GM21723 (cell line): ENCODE measurements around the gene SLC7A6.

Source experiments
- ATAC-seq: cut with Tn5 transposase; IDR thresholded peaks from one replicate; pipeline ENCODE4 v1.9.1; 2021; ENCODE audit warnings: mild to moderate bottlenecking, moderate library complexity; ENCODE audit not compliant: unreplicated experiment

SLC7A6 gene

GRCh38 chr16:68264128-68265077 lies at the start of gene SLC7A6:
TSS of gene SLC7A6 (plus strand) at chr16:68264526. CDS start at chr16:68274727, 10,201 bp downstream.
- ATAC-seq = peak; percentile 62

GRCh38 chr16:68214726-68215125 lies 49.6 kb upstream of the SLC7A6 start:
- no peak for ATAC-seq

GRCh38 chr16:68215302-68215701 lies 49.0 kb upstream of the SLC7A6 start:
- no peak for ATAC-seq

- no peak for ATAC-seq
Observed at GRCh38 chr16:68216240-68216639, 48.1 kb upstream of the SLC7A6 start.

GRCh38 chr16:68217506-68217905 lies 46.8 kb upstream of the SLC7A6 start:
- ATAC-seq = no peak

GRCh38 chr16:68219725-68220351 lies 44.5 kb upstream of the SLC7A6 start:
- no peak for ATAC-seq

- no peak for ATAC-seq
Observed at GRCh38 chr16:68223072-68223471, 41.3 kb upstream of the SLC7A6 start.

GRCh38 chr16:68226116-68226515 lies 38.2 kb upstream of the SLC7A6 start:
- no peak for ATAC-seq

GRCh38 chr16:68227183-68227793 lies 37.0 kb upstream of the SLC7A6 start:
- ATAC-seq = no peak

- no peak for ATAC-seq
Observed at GRCh38 chr16:68227850-68228553, 36.3 kb upstream of the SLC7A6 start.

GRCh38 chr16:68228652-68229051 lies 35.7 kb upstream of the SLC7A6 start:
- no peak for ATAC-seq

GRCh38 chr16:68229431-68230175 lies 34.7 kb upstream of the SLC7A6 start:
- ATAC-seq = no peak

GRCh38 chr16:68230176-68230571 lies 34.2 kb upstream of the SLC7A6 start:
- ATAC-seq = no peak

GRCh38 chr16:68230956-68231355 lies 33.4 kb upstream of the SLC7A6 start:
- ATAC-seq = no peak

- ATAC-seq = no peak
Observed at GRCh38 chr16:68231384-68232136, 32.8 kb upstream of the SLC7A6 start.

GRCh38 chr16:68232335-68232734 lies 32.0 kb upstream of the SLC7A6 start:
- ATAC-seq = no peak

GRCh38 chr16:68233085-68233834 lies 31.1 kb upstream of the SLC7A6 start:
- ATAC-seq = no peak

- no peak for ATAC-seq
Observed at GRCh38 chr16:68233835-68234187, 30.5 kb upstream of the SLC7A6 start.
